HepG2 (cell line): Measurements from ENCODE around the gene AP1M2.

Experiments used
- PCBP2 ChIP-seq: fragments of 200-400 bp; formaldehyde crosslinking; optimal IDR thresholded peaks from 2 replicates; pipeline ENCODE3; 2018; ENCODE audit warnings: low read length, low read depth; ENCODE audit not compliant: poor library complexity, severe bottlenecking
- SMC3 ChIP-seq: IDR thresholded peaks from 2 replicates; pipeline ENCODE4 v1.6.1; 2011; ENCODE audit warnings: low read length, improper control_type of control experiment
- XRCC5 ChIP-seq: fragments of 200-400 bp; formaldehyde crosslinking; optimal IDR thresholded peaks from 2 replicates; pipeline ENCODE3; 2017; ENCODE audit warnings: mild to moderate bottlenecking, low read length
- ZNF670 ChIP-seq: sonication (generic); formaldehyde crosslinking; IDR thresholded peaks from 2 replicates; pipeline ENCODE4 v1.8.0; 2022; ENCODE audit warnings: mild to moderate bottlenecking, missing genetic modification reagents, borderline replicate concordance
- TF ChIP-seq, protein P1 (sequence below): sonication (generic); formaldehyde crosslinking; IDR thresholded peaks from 2 replicates; pipeline ENCODE4 v1.4.0; 2020; ENCODE audit warnings: missing genetic modification reagents

DNA sequence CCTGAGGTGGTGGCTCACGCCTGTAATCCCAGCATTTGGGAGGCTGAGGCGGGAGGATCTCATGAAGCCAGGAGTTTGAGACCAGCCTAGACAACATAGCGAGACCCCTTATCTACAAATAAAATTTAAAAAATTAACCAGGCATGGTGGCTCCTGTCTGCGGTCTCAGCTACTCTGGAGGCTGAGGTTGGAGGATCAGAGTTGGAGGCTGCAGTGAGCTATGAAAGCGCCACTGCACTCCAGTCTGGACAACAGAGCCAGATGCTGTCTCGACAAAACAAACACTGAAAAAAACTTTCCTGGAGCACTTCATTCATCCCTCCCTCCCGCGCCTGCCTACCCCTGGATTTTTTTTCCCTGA, 44.1 kb downstream of the AP1M2 start:
- no peak for TF ChIP-seq XRCC5
- TF ChIP-seq, protein P1, sequence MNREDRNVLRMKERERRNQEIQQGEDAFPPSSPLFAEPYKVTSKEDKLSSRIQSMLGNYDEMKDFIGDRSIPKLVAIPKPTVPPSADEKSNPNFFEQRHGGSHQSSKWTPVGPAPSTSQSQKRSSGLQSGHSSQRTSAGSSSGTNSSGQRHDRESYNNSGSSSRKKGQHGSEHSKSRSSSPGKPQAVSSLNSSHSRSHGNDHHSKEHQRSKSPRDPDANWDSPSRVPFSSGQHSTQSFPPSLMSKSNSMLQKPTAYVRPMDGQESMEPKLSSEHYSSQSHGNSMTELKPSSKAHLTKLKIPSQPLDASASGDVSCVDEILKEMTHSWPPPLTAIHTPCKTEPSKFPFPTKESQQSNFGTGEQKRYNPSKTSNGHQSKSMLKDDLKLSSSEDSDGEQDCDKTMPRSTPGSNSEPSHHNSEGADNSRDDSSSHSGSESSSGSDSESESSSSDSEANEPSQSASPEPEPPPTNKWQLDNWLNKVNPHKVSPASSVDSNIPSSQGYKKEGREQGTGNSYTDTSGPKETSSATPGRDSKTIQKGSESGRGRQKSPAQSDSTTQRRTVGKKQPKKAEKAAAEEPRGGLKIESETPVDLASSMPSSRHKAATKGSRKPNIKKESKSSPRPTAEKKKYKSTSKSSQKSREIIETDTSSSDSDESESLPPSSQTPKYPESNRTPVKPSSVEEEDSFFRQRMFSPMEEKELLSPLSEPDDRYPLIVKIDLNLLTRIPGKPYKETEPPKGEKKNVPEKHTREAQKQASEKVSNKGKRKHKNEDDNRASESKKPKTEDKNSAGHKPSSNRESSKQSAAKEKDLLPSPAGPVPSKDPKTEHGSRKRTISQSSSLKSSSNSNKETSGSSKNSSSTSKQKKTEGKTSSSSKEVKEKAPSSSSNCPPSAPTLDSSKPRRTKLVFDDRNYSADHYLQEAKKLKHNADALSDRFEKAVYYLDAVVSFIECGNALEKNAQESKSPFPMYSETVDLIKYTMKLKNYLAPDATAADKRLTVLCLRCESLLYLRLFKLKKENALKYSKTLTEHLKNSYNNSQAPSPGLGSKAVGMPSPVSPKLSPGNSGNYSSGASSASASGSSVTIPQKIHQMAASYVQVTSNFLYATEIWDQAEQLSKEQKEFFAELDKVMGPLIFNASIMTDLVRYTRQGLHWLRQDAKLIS (CRISPR knock-in tag), result no peak
- TF ChIP-seq PCBP2, result no peak
- no peak for TF ChIP-seq ZNF670 (CRISPR knock-in tag)
- TF ChIP-seq SMC3, result no peak
